Measurements from ENCODE around the gene NUDT12.

NUDT12 gene

GRCh38 chr5:103562453-103563157, at the start of gene NUDT12:
NUDT12 (minus strand) TSS chr5:103562789; CDS start chr5:103560248, 2,541 bp downstream.
- DNase-seq (ENCODE audit: low spot score), result no peak

- no peak for DNase-seq (ENCODE audit: low spot score)
Observed at GRCh38 chr5:103607346-103607745, 44.8 kb upstream of the NUDT12 start.

- DNase-seq (ENCODE audit: low spot score), result no peak
Observed at GRCh38 chr5:103605277-103605676, 42.7 kb upstream of the NUDT12 start.

GRCh38 chr5:103602438-103602837, 39.8 kb upstream of the NUDT12 start:
- DNase-seq (ENCODE audit: low spot score), result no peak

GRCh38 chr5:103601314-103601713, 38.7 kb upstream of the NUDT12 start:
- no peak for DNase-seq (ENCODE audit: low spot score)

GRCh38 chr5:103600086-103600485, 37.5 kb upstream of the NUDT12 start:
- DNase-seq (ENCODE audit: low spot score), result no peak

- no peak for DNase-seq (ENCODE audit: low spot score)
Observed at GRCh38 chr5:103598997-103599566, 36.5 kb upstream of the NUDT12 start.

- no peak for DNase-seq (ENCODE audit: low spot score)
Observed at GRCh38 chr5:103590221-103590620, 27.6 kb upstream of the NUDT12 start.

- no peak for DNase-seq (ENCODE audit: low spot score)
Observed at GRCh38 chr5:103589776-103590175, 27.2 kb upstream of the NUDT12 start.

GRCh38 chr5:103589357-103589756, 26.8 kb upstream of the NUDT12 start:
- DNase-seq (ENCODE audit: low spot score), result no peak

GRCh38 chr5:103587185-103587748, 24.7 kb upstream of the NUDT12 start:
- peak; percentile 43 for DNase-seq (ENCODE audit: low spot score)

GRCh38 chr5:103582364-103582763, 19.8 kb upstream of the NUDT12 start:
- peak; percentile 58 for DNase-seq (ENCODE audit: low spot score)

- DNase-seq (ENCODE audit: low spot score), result no peak
Observed at GRCh38 chr5:103573411-103573810, 10.8 kb upstream of the NUDT12 start.

- no peak for DNase-seq (ENCODE audit: low spot score)
Observed at GRCh38 chr5:103572454-103572853, 9.9 kb upstream of the NUDT12 start.

- DNase-seq (ENCODE audit: low spot score), result no peak
Observed at GRCh38 chr5:103571730-103572129, 9.1 kb upstream of the NUDT12 start.

- DNase-seq (ENCODE audit: low spot score), result no peak
Observed at GRCh38 chr5:103569313-103570060, 6.9 kb upstream of the NUDT12 start.

- DNase-seq (ENCODE audit: low spot score), result no peak
Observed at GRCh38 chr5:103565719-103566118, 3.1 kb upstream of the NUDT12 start.

GRCh38 chr5:103561685-103562452, 720 bp downstream of the NUDT12 start:
- DNase-seq (ENCODE audit: low spot score), result no peak

- no peak for DNase-seq (ENCODE audit: low spot score)
Observed at GRCh38 chr5:103560826-103561225, 1.8 kb downstream of the NUDT12 start.

- no peak for DNase-seq (ENCODE audit: low spot score)
Observed at GRCh38 chr5:103546858-103547257, 15.7 kb downstream of the NUDT12 start.

GRCh38 chr5:103542441-103542840, 20.1 kb downstream of the NUDT12 start:
- no peak for DNase-seq (ENCODE audit: low spot score)

- DNase-seq (ENCODE audit: low spot score), result no peak
Observed at GRCh38 chr5:103541569-103541968, 21.0 kb downstream of the NUDT12 start.

All from NAMALWA (cell line).